Activated CD4-positive, alpha-beta T cell treated with anti-CD3 and anti-CD28 coated beads, Interleukin-2, amount 50 U/mL, for 1 hour (primary cell): ENCODE measurements around the gene ST8SIA5.

Experiments used
- DNase-seq: peaks from one replicate; pipeline ENCODE4 v3.0.0-alpha.2; 2020

ST8SIA5 gene

GRCh38 chr18:46663539-46663938, 93.3 kb downstream of the ST8SIA5 start:
- DNase-seq, result no peak

GRCh38 chr18:46660957-46661749, 95.7 kb downstream of the ST8SIA5 start:
- no peak for DNase-seq

- DNase-seq, result no peak
Measured at GRCh38 chr18:46659484-46659883, 97.4 kb downstream of the ST8SIA5 start.

GRCh38 chr18:46657115-46657955, 99.5 kb downstream of the ST8SIA5 start, which contains the start of gene LOXHD1:
LOXHD1 (minus strand) TSS chr18:46657220; CDS start chr18:46657033, 187 bp downstream.
- DNase-seq, result no peak

- no peak for DNase-seq
Measured at GRCh38 chr18:46656326-46657114, 100.3 kb downstream of the ST8SIA5 start.

- no peak for DNase-seq
Measured at GRCh38 chr18:46652372-46652771, 104.5 kb downstream of the ST8SIA5 start.

GRCh38 chr18:46650681-46651080, 106.2 kb downstream of the ST8SIA5 start:
- no peak for DNase-seq

GRCh38 chr18:46649071-46649862, 107.6 kb downstream of the ST8SIA5 start:
- DNase-seq, result no peak

- no peak for DNase-seq
Measured at GRCh38 chr18:46646468-46646867, 110.4 kb downstream of the ST8SIA5 start.

- DNase-seq, result no peak
Measured at GRCh38 chr18:46642561-46642960, 114.3 kb downstream of the ST8SIA5 start.

- DNase-seq, result no peak
Measured at GRCh38 chr18:46641917-46642316, 114.9 kb downstream of the ST8SIA5 start.

GRCh38 chr18:46639386-46639785, 117.5 kb downstream of the ST8SIA5 start:
- no peak for DNase-seq

GRCh38 chr18:46636040-46636630, 120.7 kb downstream of the ST8SIA5 start:
- DNase-seq, result no peak

- DNase-seq, result no peak
Measured at GRCh38 chr18:46632401-46633071, 124.3 kb downstream of the ST8SIA5 start.

- no peak for DNase-seq
Measured at GRCh38 chr18:46630991-46631390, 125.9 kb downstream of the ST8SIA5 start.

GRCh38 chr18:46630160-46630559, 126.7 kb downstream of the ST8SIA5 start:
- DNase-seq, result no peak

GRCh38 chr18:46629361-46629760, 127.5 kb downstream of the ST8SIA5 start:
- no peak for DNase-seq

GRCh38 chr18:46628206-46628605, 128.6 kb downstream of the ST8SIA5 start:
- DNase-seq, result no peak

GRCh38 chr18:46627136-46627535, 129.7 kb downstream of the ST8SIA5 start:
- DNase-seq, result no peak

GRCh38 chr18:46625069-46625468, 131.8 kb downstream of the ST8SIA5 start:
- no peak for DNase-seq

GRCh38 chr18:46624127-46624526, 132.7 kb downstream of the ST8SIA5 start:
- no peak for DNase-seq
